HG03060 (cell line): ENCODE data around the gene NEURL2.
"Not testable (repeated sequence)": the region's sequence is repeated elsewhere in the genome, so short reads cannot be mapped to it uniquely, and the experiment has no call there.

ENCODE experiments used
- ATAC-seq: cut with Tn5 transposase; IDR thresholded peaks from one replicate; pipeline ENCODE4 v1.9.1; 2021; ENCODE audit warnings: low read depth, moderate number of reproducible peaks; ENCODE audit not compliant: unreplicated experiment

NEURL2 gene

GRCh38 chr20:45890985-45891983 lies at the start of gene NEURL2, which contains the start of gene CTSA:
NEURL2 (minus strand) TSS chr20:45891208; CDS start chr20:45890991, 217 bp downstream.
CTSA (plus strand) TSS chr20:45891335; CDS start chr20:45891569, 234 bp downstream.
- ATAC-seq, result peak; percentile 40

GRCh38 chr20:45940469-45940868 lies 49.5 kb upstream of the NEURL2 start:
- no peak for ATAC-seq

GRCh38 chr20:45940053-45940452 lies 49.0 kb upstream of the NEURL2 start:
- ATAC-seq, result no peak

- no peak for ATAC-seq
Measured at GRCh38 chr20:45938727-45939438, 47.9 kb upstream of the NEURL2 start.

GRCh38 chr20:45937765-45938164 lies 46.8 kb upstream of the NEURL2 start:
- no peak for ATAC-seq

GRCh38 chr20:45935416-45936046 lies 44.5 kb upstream of the NEURL2 start:
- no peak for ATAC-seq

GRCh38 chr20:45934586-45935415 lies 43.8 kb upstream of the NEURL2 start, which contains the start of gene PCIF1:
PCIF1 (plus strand) TSS chr20:45934683; CDS start chr20:45939000, 4,317 bp downstream.
- peak; percentile 74 for ATAC-seq

- no peak for ATAC-seq
Measured at GRCh38 chr20:45934046-45934585, 43.1 kb upstream of the NEURL2 start.

- ATAC-seq, result no peak
Measured at GRCh38 chr20:45933266-45934045, 42.4 kb upstream of the NEURL2 start.

- not testable (repeated sequence) for ATAC-seq
Measured at GRCh38 chr20:45931680-45932079, 40.7 kb upstream of the NEURL2 start.

GRCh38 chr20:45927071-45927878 lies 36.3 kb upstream of the NEURL2 start:
- ATAC-seq, result no peak

- no peak for ATAC-seq
Measured at GRCh38 chr20:45926731-45927070, 35.7 kb upstream of the NEURL2 start.

- ATAC-seq, result no peak
Measured at GRCh38 chr20:45925821-45926506, 35.0 kb upstream of the NEURL2 start.

- ATAC-seq, result no peak
Measured at GRCh38 chr20:45924391-45925261, 33.6 kb upstream of the NEURL2 start.

GRCh38 chr20:45921337-45922189 lies 30.6 kb upstream of the NEURL2 start:
- no peak for ATAC-seq
